ENCODE results near the gene PIP5K1A. TPM values are rescaled to one million over a fixed set of nuclear protein-coding genes. Genes with fewer than 3 reads are reported as not detected.
A peak's percentile ranks its signal among the peaks of the same experiment; 100 is the strongest.

Gene PIP5K1A
- total RNA-seq, 2 donors from 2014 or later = 102 to 144 TPM

GRCh38 chr1:151281225-151281968, 83.0 kb downstream of the PIP5K1A start:
- peaks cover 12% of the 10 kb centered on the region for H3K36me3 Mint-ChIP-seq (ENCODE audit: low read depth)
- H3K4me3 ChIP-seq (ENCODE audit: low read length) = peak overlapping the region; percentile 93
- WGBS, 2 experiments (ENCODE audit: insufficient coverage in 1 of 2, insufficient read length in 1 of 2) = 0 to 1% methylated on average over 16 to 47 of the region's 48 CpGs
- H3K4me1 Mint-ChIP-seq = peaks cover 13% of the 10 kb centered on the region
- H3K4me1 ChIP-seq (ENCODE audit: control insufficient read depth, insufficient read depth, low read length) = peaks cover 4% of the 10 kb centered on the region
- peak overlapping the region; percentile 92 for H3K4me3 Mint-ChIP-seq
- H3K9me3 ChIP-seq (ENCODE audit: control insufficient read depth, low read length) = no peaks in the 10 kb centered on the region
- peak; percentile 98 for DNase-seq
- no peaks in the 10 kb centered on the region for H3K9me3 Mint-ChIP-seq
- H3K27me3 ChIP-seq (ENCODE audit: control insufficient read depth, insufficient read depth, low read length, poor library complexity, severe bottlenecking) = no peaks in the 10 kb centered on the region
- peak overlapping the region; percentile 93 for H3K9ac ChIP-seq (ENCODE audit: extremely low read depth, low read length, poor library complexity, severe bottlenecking)
- H3K27ac ChIP-seq (ENCODE audit: low read depth, low read length) = peak overlapping the region; percentile 96
- TF ChIP-seq, protein P1, sequence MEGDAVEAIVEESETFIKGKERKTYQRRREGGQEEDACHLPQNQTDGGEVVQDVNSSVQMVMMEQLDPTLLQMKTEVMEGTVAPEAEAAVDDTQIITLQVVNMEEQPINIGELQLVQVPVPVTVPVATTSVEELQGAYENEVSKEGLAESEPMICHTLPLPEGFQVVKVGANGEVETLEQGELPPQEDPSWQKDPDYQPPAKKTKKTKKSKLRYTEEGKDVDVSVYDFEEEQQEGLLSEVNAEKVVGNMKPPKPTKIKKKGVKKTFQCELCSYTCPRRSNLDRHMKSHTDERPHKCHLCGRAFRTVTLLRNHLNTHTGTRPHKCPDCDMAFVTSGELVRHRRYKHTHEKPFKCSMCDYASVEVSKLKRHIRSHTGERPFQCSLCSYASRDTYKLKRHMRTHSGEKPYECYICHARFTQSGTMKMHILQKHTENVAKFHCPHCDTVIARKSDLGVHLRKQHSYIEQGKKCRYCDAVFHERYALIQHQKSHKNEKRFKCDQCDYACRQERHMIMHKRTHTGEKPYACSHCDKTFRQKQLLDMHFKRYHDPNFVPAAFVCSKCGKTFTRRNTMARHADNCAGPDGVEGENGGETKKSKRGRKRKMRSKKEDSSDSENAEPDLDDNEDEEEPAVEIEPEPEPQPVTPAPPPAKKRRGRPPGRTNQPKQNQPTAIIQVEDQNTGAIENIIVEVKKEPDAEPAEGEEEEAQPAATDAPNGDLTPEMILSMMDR (conservative IDR thresholded peaks at IDR 0.05) = peak; percentile 27
- peaks cover 12% of the 10 kb centered on the region for H3K27me3 Mint-ChIP-seq (ENCODE audit: insufficient read depth)
- H3K36me3 ChIP-seq (ENCODE audit: control insufficient read depth, insufficient read depth, low read length) = peaks cover 13% of the 10 kb centered on the region
- peak overlapping the region; percentile 100 for H3K27ac Mint-ChIP-seq

DNA sequence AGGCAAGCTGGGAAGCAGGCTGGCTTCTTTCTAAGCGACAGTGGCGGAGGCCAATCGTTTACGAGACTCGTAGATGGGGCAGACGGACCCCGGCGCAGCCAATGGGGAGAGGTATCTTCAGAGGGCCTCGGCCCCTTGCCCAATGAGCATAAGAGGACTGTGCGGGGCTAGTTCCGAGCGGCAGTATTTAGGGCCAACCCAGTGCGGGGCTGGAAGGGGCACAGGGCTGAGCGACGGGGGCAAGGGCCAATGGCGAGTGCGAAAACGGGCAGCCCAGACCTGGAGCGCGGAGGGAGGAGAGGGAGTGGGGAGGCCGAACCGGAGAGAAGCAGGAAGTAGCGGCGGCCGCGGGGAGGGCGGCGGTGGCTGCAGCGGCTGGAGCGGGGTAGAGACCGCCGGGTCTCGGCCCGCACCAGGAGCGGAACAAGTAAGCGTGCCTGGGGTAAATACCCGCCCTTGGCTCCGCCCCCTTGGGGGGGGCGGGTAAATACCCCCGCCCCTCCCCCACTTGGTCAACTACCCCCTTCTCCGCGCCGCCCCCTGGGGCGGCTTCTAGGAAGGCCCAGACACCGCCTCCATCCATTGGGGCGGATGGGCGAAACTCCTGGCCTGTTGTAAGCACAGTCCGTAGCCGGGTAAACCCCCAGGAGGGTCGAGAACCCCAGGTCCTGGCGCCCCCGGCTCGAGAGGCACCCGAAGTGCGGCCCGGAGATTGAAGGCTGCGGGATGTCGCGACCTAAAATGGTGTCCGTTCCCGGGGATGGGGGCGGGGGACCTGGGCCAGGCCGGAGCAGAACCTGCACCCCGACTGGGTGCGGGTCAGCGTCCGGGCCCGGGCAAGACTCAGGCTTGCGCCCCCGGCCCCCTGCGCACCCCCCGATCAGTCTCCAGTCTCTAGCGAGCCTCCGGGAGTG, 83.9 kb downstream of the PIP5K1A start, which contains the start of gene ZNF687:
Gene ZNF687, plus strand, starts transcription at position 331 of the 914 bp plus-strand sequence. CDS start 3,993 bp downstream, outside the sequence.
- H3K27me3 Mint-ChIP-seq (ENCODE audit: insufficient read depth) = peaks cover 6% of the 10 kb centered on the region
- Histone ChIP-seq H3K9me3 (ENCODE audit: control insufficient read depth, low read length) (no peaks in the 10 kb centered on the region), H3K27ac (ENCODE audit: low read depth, low read length) (peak within 1 kb of the TSS; percentile 96), H3K9ac (ENCODE audit: extremely low read depth, low read length, poor library complexity, severe bottlenecking) (peak within 1 kb of the TSS; percentile 93), H3K4me1 (ENCODE audit: control insufficient read depth, insufficient read depth, low read length) (peaks cover 4% of the 10 kb centered on the region), H3K36me3 (ENCODE audit: control insufficient read depth, insufficient read depth, low read length) (peaks cover 21% of the 10 kb centered on the region), H3K27me3 (ENCODE audit: control insufficient read depth, insufficient read depth, low read length, poor library complexity, severe bottlenecking) (no peaks in the 10 kb centered on the region), H3K4me3 (ENCODE audit: low read length) (peak within 1 kb of the TSS; percentile 93)
- H3K4me1 Mint-ChIP-seq = peaks cover 13% of the 10 kb centered on the region
- TF ChIP-seq, protein P1 (conservative IDR thresholded peaks at IDR 0.05) = no peak
- peak within 1 kb of the TSS; percentile 92 for H3K4me3 Mint-ChIP-seq
- peak; percentile 100 for DNase-seq
- no peaks in the 10 kb centered on the region for H3K9me3 Mint-ChIP-seq
- peak within 1 kb of the TSS; percentile 100 for H3K27ac Mint-ChIP-seq
- WGBS, 2 experiments (ENCODE audit: insufficient coverage in 1 of 2, insufficient read length in 1 of 2) = 0% methylated on average over 25 to 73 of the region's 74 CpGs
- H3K36me3 Mint-ChIP-seq (ENCODE audit: low read depth) = peaks cover 18% of the 10 kb centered on the region

- Histone ChIP-seq H3K27me3 (ENCODE audit: control insufficient read depth, insufficient read depth, low read length, poor library complexity, severe bottlenecking) (no peaks in the 10 kb centered on the region), H3K4me1 (ENCODE audit: control insufficient read depth, insufficient read depth, low read length) (peaks cover 4% of the 10 kb centered on the region), H3K9ac (ENCODE audit: extremely low read depth, low read length, poor library complexity, severe bottlenecking) (peak overlapping the region; percentile 91), H3K4me3 (ENCODE audit: low read length) (peak overlapping the region; percentile 93), H3K27ac (ENCODE audit: low read depth, low read length) (no peak overlapping the region), H3K36me3 (ENCODE audit: control insufficient read depth, insufficient read depth, low read length) (peaks cover 25% of the 10 kb centered on the region), H3K9me3 (ENCODE audit: control insufficient read depth, low read length) (no peaks in the 10 kb centered on the region)
- TF ChIP-seq, protein P1 (conservative IDR thresholded peaks at IDR 0.05) = no peak
- 17 to 30% methylated on average over 15 to 44 of the region's 44 CpGs for WGBS, 2 experiments (ENCODE audit: insufficient coverage in 1 of 2, insufficient read length in 1 of 2)
- Mint-ChIP-seq H3K27me3 (ENCODE audit: insufficient read depth) (no peaks in the 10 kb centered on the region), H3K27ac (peak overlapping the region; percentile 95), H3K4me1 (peaks cover 13% of the 10 kb centered on the region), H3K36me3 (ENCODE audit: low read depth) (peaks cover 23% of the 10 kb centered on the region), H3K4me3 (peak overlapping the region; percentile 92), H3K9me3 (no peaks in the 10 kb centered on the region)
- DNase-seq = peak; percentile 79
Observed at GRCh38 chr1:151282883-151283725, 84.8 kb downstream of the PIP5K1A start.

Measured in endodermal cell (in vitro differentiated cells).